Panc1 (cell line): ENCODE results near the gene ARHGAP18. TPM values are rescaled to one million over a fixed set of nuclear protein-coding genes. Genes with fewer than 3 reads are reported as not detected.
A peak's percentile ranks its signal among the peaks of the same experiment; 100 is the strongest.

ENCODE experiments used
- ATAC-seq: fragments of 200-7000 bp; cut with Tn5 transposase; 2 replicates; pipeline ENCODE4 v1.9.1; 2020; ENCODE audit warnings: mild to moderate bottlenecking, moderate library complexity
- BruUV-seq: library from RNA; stranded (reverse); fragments of 400-500 nt; replicated peaks from 2 replicates; lab custom pipeline; 2021; lab: Mats Ljungman, UMichigan
- CTCF ChIA-PET: fragments of 300-600 bp; sonication (Branson Sonifier 250); formaldehyde crosslinking; loops from one replicate; lab custom pipeline; 2022; ENCODE audit warnings: antibody characterized with exemption; lab: Charles Lee
- POLR2A ChIA-PET: fragments of 300-600 bp; sonication (Branson Sonifier 250); formaldehyde crosslinking; loops from one replicate; lab custom pipeline; 2022; ENCODE audit warnings: antibody characterized with exemption; lab: Charles Lee
- DNase-seq: peaks from one replicate; pipeline ENCODE4 v3.0.0-alpha.2; 2010; ENCODE audit warnings: low read depth, low spot score
- H3K27ac ChIP-seq: 2 replicates; pipeline ENCODE4 v1.5.1; 2011; ENCODE audit warnings: mild to moderate bottlenecking, low read length, inconsistent platforms
- H3K27me3 ChIP-seq: fragments of 200-500 bp; sonication (Bioruptor generic); 2 replicates; pipeline ENCODE4 v1.6.0; 2014; ENCODE audit warnings: low read length, inconsistent platforms; ENCODE audit not compliant: control insufficient read depth, insufficient read depth
- H3K36me3 ChIP-seq: fragments of 200-500 bp; sonication (Bioruptor generic); 2 replicates; pipeline ENCODE4 v1.5.1; 2014; ENCODE audit warnings: inconsistent platforms, mild to moderate bottlenecking, low read length, moderate library complexity; ENCODE audit not compliant: control insufficient read depth, insufficient read depth
- H3K4me1 ChIP-seq: 2 replicates; pipeline ENCODE4 v1.5.1; 2011; ENCODE audit warnings: inconsistent platforms, mild to moderate bottlenecking, low read length, moderate library complexity; ENCODE audit not compliant: control insufficient read depth, insufficient read depth
- H3K4me3 ChIP-seq, 2 experiments: 2 replicates each; pipeline ENCODE4 v1.5.1; 2011 to 2012; ENCODE audit warnings: low read depth in 2 of 2, low read length in 2 of 2, mild to moderate bottlenecking in 2 of 2, inconsistent platforms in 1 of 2, moderate library complexity in 1 of 2
- H3K9me3 ChIP-seq: fragments of 200-500 bp; sonication (Bioruptor generic); 2 replicates; pipeline ENCODE4 v1.5.1; 2014; ENCODE audit warnings: low read depth, mild to moderate bottlenecking, inconsistent platforms, low read length, moderate library complexity; ENCODE audit not compliant: control insufficient read depth, insufficient read depth
- POLR2AphosphoS5 ChIP-seq: IDR thresholded peaks from 2 replicates; pipeline ENCODE4 v1.6.1; 2012; ENCODE audit warnings: mild to moderate bottlenecking, low read depth, low read length, moderate library complexity
- SIN3A ChIP-seq: IDR thresholded peaks from 2 replicates; pipeline ENCODE4 v1.6.1; 2012; ENCODE audit warnings: low read depth, mild to moderate bottlenecking, low read length, moderate library complexity, borderline replicate concordance; ENCODE audit not compliant: insufficient read depth
- TCF7L2 ChIP-seq: IDR thresholded peaks from 2 replicates; pipeline ENCODE4 v1.6.1; 2011; ENCODE audit warnings: mild to moderate bottlenecking, low read depth, low read length, inconsistent platforms
- in situ Hi-C: cut with HindIII; loops from 2 replicates; pipeline ENCODE4 v1.10.0; 2016; ENCODE audit warnings: low sequenced_read_pairs, low pct_unique_long_range_greater_than_20kb
- intact Hi-C: fragments of 100-400 bp; cut with micrococcal nuclease; formaldehyde crosslinking; loops from one replicate; pipeline ENCODE4 v1.10.0; 2022; ENCODE audit not compliant: unreplicated experiment
- total RNA-seq: library from RNA; stranded (reverse); gene quantifications from one replicate; pipeline ENCODE4 v1.2.1, GENCODE V29; 2021; ENCODE audit not compliant: unreplicated experiment
- TF ChIP-seq, protein P1 (sequence below), 2 experiments: IDR thresholded peaks; 2 replicates each; pipeline ENCODE4 v1.6.1; 2011 to 2012; ENCODE audit warnings: low read depth in 2 of 2, control low read depth in 1 of 2, low read length in 1 of 2, mild to moderate bottlenecking in 1 of 2, moderate library complexity in 1 of 2; ENCODE audit not compliant: insufficient read depth in 1 of 2
- TF ChIP-seq, protein P2 (sequence below): fragments of 450-650 bp; IDR thresholded peaks from 2 replicates; pipeline ENCODE4 v1.5.1; 2017; ENCODE audit warnings: mild to moderate bottlenecking

The ARHGAP18 gene
- total RNA-seq, 1 experiment from 2014 or later: 11.6 TPM

DNA sequence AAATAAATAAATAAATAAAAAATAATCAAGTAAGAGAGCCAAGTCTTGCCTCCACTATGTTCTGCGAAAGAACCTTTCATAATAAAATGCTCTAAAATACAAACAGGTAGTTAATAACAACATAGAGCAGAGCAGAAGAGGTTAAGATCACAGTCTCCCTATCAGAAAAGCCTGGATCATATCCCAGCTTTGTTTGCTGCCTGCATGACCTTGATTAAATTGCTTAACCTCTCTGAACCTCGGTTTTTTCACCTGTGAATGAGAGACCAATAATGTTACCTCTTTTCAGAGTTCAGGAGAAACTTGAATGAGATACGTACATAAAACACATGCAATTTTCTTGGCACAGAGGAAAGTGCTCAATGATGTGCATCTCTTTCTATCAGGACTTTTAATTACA, 44.4 kb downstream of the ARHGAP18 start:
- CTCF ChIA-PET: no interaction called here
- no TSS peak for BruUV-seq
- Histone ChIP-seq H3K36me3 (no peaks in the 10 kb centered on the region), H3K27ac (no peak overlapping the region), H3K4me1 (peaks cover 20% of the 10 kb centered on the region), H3K27me3 (no peaks in the 10 kb centered on the region), H3K9me3 (no peaks in the 10 kb centered on the region), H3K4me3 (no peak overlapping the region)
- POLR2A ChIA-PET: no interaction called here
- DNase-seq (no peak), ATAC-seq (no peak)
- in situ Hi-C loops (no loop called here), intact Hi-C loops (no loop called here)
- TF ChIP-seq, protein P1, sequence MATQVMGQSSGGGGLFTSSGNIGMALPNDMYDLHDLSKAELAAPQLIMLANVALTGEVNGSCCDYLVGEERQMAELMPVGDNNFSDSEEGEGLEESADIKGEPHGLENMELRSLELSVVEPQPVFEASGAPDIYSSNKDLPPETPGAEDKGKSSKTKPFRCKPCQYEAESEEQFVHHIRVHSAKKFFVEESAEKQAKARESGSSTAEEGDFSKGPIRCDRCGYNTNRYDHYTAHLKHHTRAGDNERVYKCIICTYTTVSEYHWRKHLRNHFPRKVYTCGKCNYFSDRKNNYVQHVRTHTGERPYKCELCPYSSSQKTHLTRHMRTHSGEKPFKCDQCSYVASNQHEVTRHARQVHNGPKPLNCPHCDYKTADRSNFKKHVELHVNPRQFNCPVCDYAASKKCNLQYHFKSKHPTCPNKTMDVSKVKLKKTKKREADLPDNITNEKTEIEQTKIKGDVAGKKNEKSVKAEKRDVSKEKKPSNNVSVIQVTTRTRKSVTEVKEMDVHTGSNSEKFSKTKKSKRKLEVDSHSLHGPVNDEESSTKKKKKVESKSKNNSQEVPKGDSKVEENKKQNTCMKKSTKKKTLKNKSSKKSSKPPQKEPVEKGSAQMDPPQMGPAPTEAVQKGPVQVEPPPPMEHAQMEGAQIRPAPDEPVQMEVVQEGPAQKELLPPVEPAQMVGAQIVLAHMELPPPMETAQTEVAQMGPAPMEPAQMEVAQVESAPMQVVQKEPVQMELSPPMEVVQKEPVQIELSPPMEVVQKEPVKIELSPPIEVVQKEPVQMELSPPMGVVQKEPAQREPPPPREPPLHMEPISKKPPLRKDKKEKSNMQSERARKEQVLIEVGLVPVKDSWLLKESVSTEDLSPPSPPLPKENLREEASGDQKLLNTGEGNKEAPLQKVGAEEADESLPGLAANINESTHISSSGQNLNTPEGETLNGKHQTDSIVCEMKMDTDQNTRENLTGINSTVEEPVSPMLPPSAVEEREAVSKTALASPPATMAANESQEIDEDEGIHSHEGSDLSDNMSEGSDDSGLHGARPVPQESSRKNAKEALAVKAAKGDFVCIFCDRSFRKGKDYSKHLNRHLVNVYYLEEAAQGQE (IDR thresholded peaks at IDR 0.05; ENCODE audit: insufficient read depth in 1 of 2, low read depth in 2 of 2, low read length in 1 of 2): no peak
- TF ChIP-seq POLR2AphosphoS5: no peak
- TF ChIP-seq TCF7L2: no peak
- no peak for TF ChIP-seq SIN3A
- TF ChIP-seq, protein P2, sequence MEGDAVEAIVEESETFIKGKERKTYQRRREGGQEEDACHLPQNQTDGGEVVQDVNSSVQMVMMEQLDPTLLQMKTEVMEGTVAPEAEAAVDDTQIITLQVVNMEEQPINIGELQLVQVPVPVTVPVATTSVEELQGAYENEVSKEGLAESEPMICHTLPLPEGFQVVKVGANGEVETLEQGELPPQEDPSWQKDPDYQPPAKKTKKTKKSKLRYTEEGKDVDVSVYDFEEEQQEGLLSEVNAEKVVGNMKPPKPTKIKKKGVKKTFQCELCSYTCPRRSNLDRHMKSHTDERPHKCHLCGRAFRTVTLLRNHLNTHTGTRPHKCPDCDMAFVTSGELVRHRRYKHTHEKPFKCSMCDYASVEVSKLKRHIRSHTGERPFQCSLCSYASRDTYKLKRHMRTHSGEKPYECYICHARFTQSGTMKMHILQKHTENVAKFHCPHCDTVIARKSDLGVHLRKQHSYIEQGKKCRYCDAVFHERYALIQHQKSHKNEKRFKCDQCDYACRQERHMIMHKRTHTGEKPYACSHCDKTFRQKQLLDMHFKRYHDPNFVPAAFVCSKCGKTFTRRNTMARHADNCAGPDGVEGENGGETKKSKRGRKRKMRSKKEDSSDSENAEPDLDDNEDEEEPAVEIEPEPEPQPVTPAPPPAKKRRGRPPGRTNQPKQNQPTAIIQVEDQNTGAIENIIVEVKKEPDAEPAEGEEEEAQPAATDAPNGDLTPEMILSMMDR: no peak

DNA sequence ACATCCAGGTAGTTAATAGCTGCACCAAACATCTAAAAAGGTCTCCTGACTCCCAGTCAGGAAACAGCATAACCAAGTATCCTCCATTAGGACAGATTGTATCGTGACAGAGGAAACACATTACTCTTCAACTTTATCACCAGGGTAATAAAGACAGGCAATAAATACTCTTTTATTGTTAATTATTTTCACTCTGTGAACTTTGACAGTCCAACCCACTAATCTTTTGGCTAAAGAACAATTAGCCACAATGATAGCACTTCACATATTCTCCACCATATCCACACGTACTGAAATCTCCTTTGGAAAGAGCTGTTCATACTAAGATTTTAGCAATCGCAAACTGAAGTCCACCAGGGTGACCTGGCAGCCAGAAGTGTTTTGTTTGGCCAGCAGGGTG, 46.4 kb downstream of the ARHGAP18 start:
- CTCF ChIA-PET: no interaction called here
- H3K4me1 ChIP-seq: peaks cover 20% of the 10 kb centered on the region
- no TSS peak for BruUV-seq

More for the DNA sequence above, 46.4 kb downstream of the ARHGAP18 start:
- POLR2A ChIA-PET: interaction anchor here (0.6 kb wide), 1 partner anchor 9 kb away, joined by 5 read pairs; no protein-coding TSS in a partner anchor
- H3K27ac ChIP-seq: peak overlapping the region; percentile 44; the same call in 1 of the 2 replicates
- no peaks in the 10 kb centered on the region for H3K27me3 ChIP-seq
- H3K36me3 ChIP-seq: no peaks in the 10 kb centered on the region
- intact Hi-C loops: no loop called here
- TF ChIP-seq, protein P2: no peak
- TF ChIP-seq TCF7L2 (no peak), POLR2AphosphoS5 (no peak), SIN3A (no peak)
- TF ChIP-seq, protein P1 (IDR thresholded peaks at IDR 0.05; ENCODE audit: insufficient read depth in 1 of 2, low read depth in 2 of 2, low read length in 1 of 2): no peak
- H3K4me3 ChIP-seq: no peak overlapping the region
- DNase-seq (no peak), ATAC-seq (no peak)
- in situ Hi-C loops: no loop called here
- no peaks in the 10 kb centered on the region for H3K9me3 ChIP-seq
